ENCODE results near the gene ABCA3. TPM values are rescaled to one million over a fixed set of nuclear protein-coding genes. Genes with fewer than 3 reads are reported as not detected.

Gene ABCA3
- total and polyA plus RNA-seq, 2 experiments from 2014 or later = 3.0 to 4.1 TPM

DNA sequence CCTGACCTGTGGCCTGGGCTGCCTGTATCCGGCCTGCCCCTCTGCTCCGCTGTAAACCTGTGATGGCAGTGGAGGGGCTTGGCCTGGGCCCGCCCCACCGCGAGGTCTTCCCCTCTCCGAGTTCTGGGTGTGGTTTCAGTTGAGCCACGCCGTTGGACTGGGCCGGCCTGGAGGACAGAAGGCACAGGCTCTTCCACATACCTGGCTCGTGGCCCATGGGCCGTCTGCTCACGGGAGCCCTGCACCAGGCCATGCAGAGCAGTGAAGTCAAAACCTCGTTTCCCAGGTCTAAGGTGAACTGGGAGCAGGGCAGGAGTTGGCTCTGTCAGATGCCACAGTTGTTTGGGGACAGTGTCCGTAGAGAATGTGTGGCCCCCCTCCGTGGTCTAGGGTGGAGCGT, 67.0 kb downstream of the ABCA3 start:
- H3F3A ChIP-seq (replicated peaks; ENCODE audit: low read depth) = 0 out of 2 replicates have a peak, but pooled peaks cover 3% of the 10 kb centered on the region
- H3K36me3 ChIP-seq (ENCODE audit: insufficient read depth) = no peaks in the 10 kb centered on the region
- peaks cover 9% of the 10 kb centered on the region for H3K27me3 Mint-ChIP-seq (ENCODE audit: insufficient read depth, low read depth, poor library complexity)
- H3K4me1 ChIP-seq (ENCODE audit: insufficient read depth) = peaks cover 4% of the 10 kb centered on the region; the same call in 1 of the 2 replicates
- no peaks in the 10 kb centered on the region for H3K9me2 ChIP-seq (ENCODE audit: insufficient read depth)
- H3K79me2 ChIP-seq (replicated peaks; ENCODE audit: insufficient read depth) = peaks cover 13% of the 10 kb centered on the region
- H4K20me1 ChIP-seq (replicated peaks; ENCODE audit: insufficient read depth) = peaks cover 10% of the 10 kb centered on the region; the same call in 1 of the 2 replicates
- no peaks in the 10 kb centered on the region for H3K9me3 Mint-ChIP-seq
- no peak overlapping the region for H3K27ac Mint-ChIP-seq
- TF ChIP-seq, protein P1, sequence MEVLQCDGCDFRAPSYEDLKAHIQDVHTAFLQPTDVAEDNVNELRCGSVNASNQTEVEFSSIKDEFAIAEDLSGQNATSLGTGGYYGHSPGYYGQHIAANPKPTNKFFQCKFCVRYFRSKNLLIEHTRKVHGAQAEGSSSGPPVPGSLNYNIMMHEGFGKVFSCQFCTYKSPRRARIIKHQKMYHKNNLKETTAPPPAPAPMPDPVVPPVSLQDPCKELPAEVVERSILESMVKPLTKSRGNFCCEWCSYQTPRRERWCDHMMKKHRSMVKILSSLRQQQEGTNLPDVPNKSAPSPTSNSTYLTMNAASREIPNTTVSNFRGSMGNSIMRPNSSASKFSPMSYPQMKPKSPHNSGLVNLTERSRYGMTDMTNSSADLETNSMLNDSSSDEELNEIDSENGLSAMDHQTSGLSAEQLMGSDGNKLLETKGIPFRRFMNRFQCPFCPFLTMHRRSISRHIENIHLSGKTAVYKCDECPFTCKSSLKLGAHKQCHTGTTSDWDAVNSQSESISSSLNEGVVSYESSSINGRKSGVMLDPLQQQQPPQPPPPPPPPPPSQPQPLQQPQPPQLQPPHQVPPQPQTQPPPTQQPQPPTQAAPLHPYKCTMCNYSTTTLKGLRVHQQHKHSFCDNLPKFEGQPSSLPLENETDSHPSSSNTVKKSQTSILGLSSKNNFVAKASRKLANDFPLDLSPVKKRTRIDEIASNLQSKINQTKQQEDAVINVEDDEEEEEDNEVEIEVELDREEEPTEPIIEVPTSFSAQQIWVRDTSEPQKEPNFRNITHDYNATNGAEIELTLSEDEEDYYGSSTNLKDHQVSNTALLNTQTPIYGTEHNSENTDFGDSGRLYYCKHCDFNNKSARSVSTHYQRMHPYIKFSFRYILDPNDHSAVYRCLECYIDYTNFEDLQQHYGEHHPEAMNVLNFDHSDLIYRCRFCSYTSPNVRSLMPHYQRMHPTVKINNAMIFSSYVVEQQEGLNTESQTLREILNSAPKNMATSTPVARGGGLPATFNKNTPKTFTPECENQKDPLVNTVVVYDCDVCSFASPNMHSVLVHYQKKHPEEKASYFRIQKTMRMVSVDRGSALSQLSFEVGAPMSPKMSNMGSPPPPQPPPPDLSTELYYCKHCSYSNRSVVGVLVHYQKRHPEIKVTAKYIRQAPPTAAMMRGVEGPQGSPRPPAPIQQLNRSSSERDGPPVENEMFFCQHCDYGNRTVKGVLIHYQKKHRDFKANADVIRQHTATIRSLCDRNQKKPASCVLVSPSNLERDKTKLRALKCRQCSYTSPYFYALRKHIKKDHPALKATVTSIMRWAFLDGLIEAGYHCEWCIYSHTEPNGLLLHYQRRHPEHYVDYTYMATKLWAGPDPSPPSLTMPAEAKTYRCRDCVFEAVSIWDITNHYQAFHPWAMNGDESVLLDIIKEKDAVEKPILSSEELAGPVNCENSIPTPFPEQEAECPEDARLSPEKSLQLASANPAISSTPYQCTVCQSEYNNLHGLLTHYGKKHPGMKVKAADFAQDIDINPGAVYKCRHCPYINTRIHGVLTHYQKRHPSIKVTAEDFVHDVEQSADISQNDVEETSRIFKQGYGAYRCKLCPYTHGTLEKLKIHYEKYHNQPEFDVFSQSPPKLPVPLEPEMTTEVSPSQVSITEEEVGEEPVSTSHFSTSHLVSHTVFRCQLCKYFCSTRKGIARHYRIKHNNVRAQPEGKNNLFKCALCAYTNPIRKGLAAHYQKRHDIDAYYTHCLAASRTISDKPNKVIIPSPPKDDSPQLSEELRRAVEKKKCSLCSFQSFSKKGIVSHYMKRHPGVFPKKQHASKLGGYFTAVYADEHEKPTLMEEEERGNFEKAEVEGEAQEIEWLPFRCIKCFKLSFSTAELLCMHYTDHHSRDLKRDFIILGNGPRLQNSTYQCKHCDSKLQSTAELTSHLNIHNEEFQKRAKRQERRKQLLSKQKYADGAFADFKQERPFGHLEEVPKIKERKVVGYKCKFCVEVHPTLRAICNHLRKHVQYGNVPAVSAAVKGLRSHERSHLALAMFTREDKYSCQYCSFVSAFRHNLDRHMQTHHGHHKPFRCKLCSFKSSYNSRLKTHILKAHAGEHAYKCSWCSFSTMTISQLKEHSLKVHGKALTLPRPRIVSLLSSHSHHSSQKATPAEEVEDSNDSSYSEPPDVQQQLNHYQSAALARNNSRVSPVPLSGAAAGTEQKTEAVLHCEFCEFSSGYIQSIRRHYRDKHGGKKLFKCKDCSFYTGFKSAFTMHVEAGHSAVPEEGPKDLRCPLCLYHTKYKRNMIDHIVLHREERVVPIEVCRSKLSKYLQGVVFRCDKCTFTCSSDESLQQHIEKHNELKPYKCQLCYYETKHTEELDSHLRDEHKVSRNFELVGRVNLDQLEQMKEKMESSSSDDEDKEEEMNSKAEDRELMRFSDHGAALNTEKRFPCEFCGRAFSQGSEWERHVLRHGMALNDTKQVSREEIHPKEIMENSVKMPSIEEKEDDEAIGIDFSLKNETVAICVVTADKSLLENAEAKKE (CRISPR knock-in tag; IDR thresholded peaks at IDR 0.05) = no peak
- TF ChIP-seq ZNF331 (CRISPR knock-in tag; IDR thresholded peaks at IDR 0.05; ENCODE audit: low read depth) (no peak), NANOG (IDR thresholded peaks at IDR 0.05; ENCODE audit: borderline replicate concordance) (no peak), ZNF114 (CRISPR knock-in tag; IDR thresholded peaks at IDR 0.05) (no peak), EZH2phosphoT487 (IDR thresholded peaks at IDR 0.05; ENCODE audit: unreplicated experiment) (no peak), EZH2 (IDR thresholded peaks at IDR 0.05; ENCODE audit: low read depth, unreplicated experiment) (no peak), CREB1 (CRISPR knock-in tag; IDR thresholded peaks at IDR 0.05; ENCODE audit: low read depth) (no peak), STAT1 (IDR thresholded peaks at IDR 0.05; ENCODE audit: unreplicated experiment) (no peak)
- TF ChIP-seq, protein P2, sequence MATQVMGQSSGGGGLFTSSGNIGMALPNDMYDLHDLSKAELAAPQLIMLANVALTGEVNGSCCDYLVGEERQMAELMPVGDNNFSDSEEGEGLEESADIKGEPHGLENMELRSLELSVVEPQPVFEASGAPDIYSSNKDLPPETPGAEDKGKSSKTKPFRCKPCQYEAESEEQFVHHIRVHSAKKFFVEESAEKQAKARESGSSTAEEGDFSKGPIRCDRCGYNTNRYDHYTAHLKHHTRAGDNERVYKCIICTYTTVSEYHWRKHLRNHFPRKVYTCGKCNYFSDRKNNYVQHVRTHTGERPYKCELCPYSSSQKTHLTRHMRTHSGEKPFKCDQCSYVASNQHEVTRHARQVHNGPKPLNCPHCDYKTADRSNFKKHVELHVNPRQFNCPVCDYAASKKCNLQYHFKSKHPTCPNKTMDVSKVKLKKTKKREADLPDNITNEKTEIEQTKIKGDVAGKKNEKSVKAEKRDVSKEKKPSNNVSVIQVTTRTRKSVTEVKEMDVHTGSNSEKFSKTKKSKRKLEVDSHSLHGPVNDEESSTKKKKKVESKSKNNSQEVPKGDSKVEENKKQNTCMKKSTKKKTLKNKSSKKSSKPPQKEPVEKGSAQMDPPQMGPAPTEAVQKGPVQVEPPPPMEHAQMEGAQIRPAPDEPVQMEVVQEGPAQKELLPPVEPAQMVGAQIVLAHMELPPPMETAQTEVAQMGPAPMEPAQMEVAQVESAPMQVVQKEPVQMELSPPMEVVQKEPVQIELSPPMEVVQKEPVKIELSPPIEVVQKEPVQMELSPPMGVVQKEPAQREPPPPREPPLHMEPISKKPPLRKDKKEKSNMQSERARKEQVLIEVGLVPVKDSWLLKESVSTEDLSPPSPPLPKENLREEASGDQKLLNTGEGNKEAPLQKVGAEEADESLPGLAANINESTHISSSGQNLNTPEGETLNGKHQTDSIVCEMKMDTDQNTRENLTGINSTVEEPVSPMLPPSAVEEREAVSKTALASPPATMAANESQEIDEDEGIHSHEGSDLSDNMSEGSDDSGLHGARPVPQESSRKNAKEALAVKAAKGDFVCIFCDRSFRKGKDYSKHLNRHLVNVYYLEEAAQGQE (IDR thresholded peaks at IDR 0.05; ENCODE audit: unreplicated experiment) = no peak
- TF ChIP-seq, protein P3, sequence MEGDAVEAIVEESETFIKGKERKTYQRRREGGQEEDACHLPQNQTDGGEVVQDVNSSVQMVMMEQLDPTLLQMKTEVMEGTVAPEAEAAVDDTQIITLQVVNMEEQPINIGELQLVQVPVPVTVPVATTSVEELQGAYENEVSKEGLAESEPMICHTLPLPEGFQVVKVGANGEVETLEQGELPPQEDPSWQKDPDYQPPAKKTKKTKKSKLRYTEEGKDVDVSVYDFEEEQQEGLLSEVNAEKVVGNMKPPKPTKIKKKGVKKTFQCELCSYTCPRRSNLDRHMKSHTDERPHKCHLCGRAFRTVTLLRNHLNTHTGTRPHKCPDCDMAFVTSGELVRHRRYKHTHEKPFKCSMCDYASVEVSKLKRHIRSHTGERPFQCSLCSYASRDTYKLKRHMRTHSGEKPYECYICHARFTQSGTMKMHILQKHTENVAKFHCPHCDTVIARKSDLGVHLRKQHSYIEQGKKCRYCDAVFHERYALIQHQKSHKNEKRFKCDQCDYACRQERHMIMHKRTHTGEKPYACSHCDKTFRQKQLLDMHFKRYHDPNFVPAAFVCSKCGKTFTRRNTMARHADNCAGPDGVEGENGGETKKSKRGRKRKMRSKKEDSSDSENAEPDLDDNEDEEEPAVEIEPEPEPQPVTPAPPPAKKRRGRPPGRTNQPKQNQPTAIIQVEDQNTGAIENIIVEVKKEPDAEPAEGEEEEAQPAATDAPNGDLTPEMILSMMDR (conservative IDR thresholded peaks at IDR 0.05; ENCODE audit: low read depth in 2 of 2) = no peak
- TF ChIP-seq, protein P4, sequence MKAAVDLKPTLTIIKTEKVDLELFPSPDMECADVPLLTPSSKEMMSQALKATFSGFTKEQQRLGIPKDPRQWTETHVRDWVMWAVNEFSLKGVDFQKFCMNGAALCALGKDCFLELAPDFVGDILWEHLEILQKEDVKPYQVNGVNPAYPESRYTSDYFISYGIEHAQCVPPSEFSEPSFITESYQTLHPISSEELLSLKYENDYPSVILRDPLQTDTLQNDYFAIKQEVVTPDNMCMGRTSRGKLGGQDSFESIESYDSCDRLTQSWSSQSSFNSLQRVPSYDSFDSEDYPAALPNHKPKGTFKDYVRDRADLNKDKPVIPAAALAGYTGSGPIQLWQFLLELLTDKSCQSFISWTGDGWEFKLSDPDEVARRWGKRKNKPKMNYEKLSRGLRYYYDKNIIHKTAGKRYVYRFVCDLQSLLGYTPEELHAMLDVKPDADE (IDR thresholded peaks at IDR 0.05) = no peak
- no peak overlapping the region for H3K4me3 ChIP-seq
- H3K4me1 Mint-ChIP-seq = peaks cover 12% of the 10 kb centered on the region
- no peak overlapping the region for H3K4me2 ChIP-seq
- no peak overlapping the region for H2AFZ ChIP-seq
- H3K4me3 Mint-ChIP-seq = no peak overlapping the region
- no peaks in the 10 kb centered on the region for H3K27me3 ChIP-seq (ENCODE audit: insufficient read depth)
- no peak overlapping the region for H3K27ac ChIP-seq (ENCODE audit: low read depth)
- H3K36me3 Mint-ChIP-seq (ENCODE audit: low read depth) = no peaks in the 10 kb centered on the region; the same call in 2 of the 3 replicates
- ATAC-seq (no peak), DNase-seq (ENCODE audit: low spot score) (no peak)
